Activated T-helper 1 cell treated with Interleukin-2 at 50 U/mL for 16 hours (primary cell): ENCODE results near the gene TMEM52B.

ENCODE experiments used
- DNase-seq: peaks from one replicate; pipeline ENCODE4 v3.0.0-alpha.2; 2020; ENCODE audit warnings: low read depth

Gene TMEM52B

GRCh38 chr12:10178821-10179220 is at the start of gene TMEM52B:
TMEM52B (plus strand) TSS chr12:10179032; CDS start chr12:10179575, 543 bp downstream.
- DNase-seq: no peak

DNA sequence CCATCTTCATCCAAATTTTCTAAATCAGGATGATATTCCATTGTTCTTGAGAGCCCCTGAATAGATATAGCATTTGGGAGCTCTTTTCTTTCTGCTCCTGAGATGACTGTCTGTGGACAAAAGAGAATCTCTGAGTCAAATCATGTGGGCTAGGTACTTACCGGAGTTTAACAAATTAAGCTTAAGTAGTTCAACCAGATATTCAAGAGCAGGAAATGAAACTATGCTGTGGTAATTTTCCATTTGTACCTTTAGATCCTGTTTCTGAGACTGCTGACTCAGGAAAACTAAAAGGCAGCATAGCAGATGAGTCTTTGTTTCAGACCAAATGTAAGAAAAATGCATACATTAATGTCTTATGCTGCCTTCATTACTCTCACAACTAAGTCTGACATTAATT is 48.8 kb upstream of the TMEM52B start, which contains the start of gene CLEC7A:
Gene CLEC7A (minus strand): TSS at position 158 of the 400 bp plus-strand sequence. CDS start 117 bp downstream, at position 41.
- DNase-seq: no peak

GRCh38 chr12:10131111-10131690 is 47.6 kb upstream of the TMEM52B start:
- DNase-seq: no peak

DNA sequence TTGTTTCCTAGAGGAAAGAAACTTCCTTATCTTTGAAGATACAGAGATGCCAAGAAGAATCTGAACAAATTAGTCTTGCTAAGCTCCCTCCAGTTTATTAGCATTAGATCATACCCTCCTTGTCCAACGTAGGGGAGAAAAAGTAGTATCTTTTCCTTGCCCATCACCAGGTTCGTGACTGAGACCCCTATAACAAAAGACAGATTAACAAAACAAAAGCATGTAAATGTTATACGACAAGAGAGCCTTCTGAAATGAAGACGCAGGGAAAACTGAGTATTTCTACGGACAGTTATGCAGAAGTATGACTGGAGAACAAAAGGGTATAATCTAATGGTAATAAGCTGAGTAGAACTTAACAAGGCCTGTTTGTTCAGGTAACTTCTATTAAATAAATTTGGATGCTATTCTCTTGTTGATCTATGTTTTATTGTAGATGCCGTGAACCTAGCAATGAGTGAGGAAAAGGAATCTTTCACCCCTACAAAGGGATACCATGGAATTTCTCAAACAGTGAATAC is 45.9 kb upstream of the TMEM52B start:
- no peak for DNase-seq

DNA sequence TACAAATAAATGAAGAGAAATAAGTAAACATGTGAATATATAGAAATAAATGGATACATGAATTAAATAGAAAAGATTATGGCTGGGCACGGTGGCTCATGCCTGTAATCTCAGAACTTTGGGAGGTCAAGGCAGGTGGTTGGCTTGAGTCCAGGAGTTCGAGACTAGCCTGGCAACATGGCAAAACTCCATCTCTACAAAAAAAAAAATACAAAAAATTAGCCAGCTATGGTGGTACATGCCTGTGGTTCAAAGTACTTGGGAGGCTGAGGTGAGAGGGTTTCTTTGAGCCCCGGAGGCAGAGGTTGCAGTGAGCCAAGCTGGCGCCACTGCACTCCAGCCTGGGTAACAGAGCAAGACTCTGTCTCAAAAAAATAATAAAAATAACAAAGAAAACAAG is 43.7 kb upstream of the TMEM52B start:
- no peak for DNase-seq

DNA sequence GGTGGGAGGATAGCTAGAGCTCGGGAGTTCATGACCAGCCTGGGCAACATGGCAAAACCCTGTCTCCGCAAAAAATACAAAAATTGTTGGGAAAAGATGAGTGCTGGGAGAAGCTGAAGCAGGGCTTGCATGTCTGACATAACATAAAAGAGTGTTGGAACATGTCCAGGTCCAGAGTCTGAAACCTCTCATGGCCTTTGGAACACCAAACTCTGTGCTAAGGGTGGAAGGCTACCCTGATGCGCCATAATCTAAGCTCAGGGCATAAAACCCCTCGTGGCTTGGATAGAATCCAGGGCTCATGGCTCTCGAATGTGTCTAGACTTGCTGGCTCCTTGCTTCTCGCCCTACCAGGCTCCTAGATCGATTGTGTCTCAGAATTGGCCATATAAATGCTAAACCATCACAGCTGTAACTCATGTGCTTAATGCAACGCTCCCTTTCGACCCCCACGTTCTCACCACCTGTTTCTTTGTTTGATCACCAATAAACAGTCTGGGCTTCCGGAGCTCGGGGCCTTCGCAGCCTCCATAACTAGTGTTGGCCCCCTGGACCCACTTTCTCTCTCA is 42.1 kb upstream of the TMEM52B start:
- DNase-seq: no peak

GRCh38 chr12:10140001-10140400 is 38.8 kb upstream of the TMEM52B start:
- DNase-seq: peak; percentile 1

GRCh38 chr12:10142976-10143589 is 35.7 kb upstream of the TMEM52B start:
- no peak for DNase-seq

- no peak for DNase-seq
Observed at GRCh38 chr12:10147714-10148403, 31.0 kb upstream of the TMEM52B start.

GRCh38 chr12:10151621-10152020 is 27.2 kb upstream of the TMEM52B start:
- no peak for DNase-seq

GRCh38 chr12:10153271-10154144 is 25.3 kb upstream of the TMEM52B start:
- peak; percentile 18 for DNase-seq

DNA sequence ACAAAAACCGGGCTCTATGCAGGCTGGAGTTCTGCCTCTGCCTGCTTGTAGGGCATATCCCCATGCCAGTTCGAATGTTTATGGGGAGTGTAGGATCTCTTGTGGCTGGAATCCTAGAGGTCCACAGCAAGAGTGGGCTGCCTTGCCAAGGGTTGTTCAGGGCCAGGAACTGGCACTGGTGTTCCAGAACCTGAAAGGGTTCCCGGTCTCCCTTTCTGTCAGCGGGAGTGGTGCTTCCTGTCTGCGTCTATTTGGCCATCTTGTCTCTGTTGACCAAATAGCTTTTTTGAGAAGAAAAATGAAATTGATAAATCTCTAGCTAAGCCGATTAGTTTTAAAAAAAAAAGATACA is 24.7 kb upstream of the TMEM52B start:
- DNase-seq: no peak

DNA sequence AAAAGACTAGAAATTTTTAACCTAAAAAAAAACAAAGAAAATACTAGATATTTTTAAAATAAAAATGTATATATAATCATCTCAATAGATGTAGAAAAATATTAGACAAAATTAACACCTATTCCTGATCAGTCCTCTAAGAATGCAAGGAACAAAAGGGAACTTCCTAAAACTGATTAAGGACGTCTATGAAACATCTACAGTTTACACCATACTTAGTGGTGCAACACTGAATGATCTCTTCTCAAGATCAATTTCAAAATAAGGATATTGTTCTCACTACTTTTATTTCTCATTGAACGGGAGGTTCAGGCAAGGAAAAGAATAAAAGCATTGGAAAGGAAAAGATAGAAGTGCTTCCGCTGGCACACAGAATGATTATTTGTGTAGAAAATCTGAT is 22.9 kb upstream of the TMEM52B start:
- DNase-seq: no peak

GRCh38 chr12:10158406-10158805 is 20.4 kb upstream of the TMEM52B start:
- no peak for DNase-seq

DNA sequence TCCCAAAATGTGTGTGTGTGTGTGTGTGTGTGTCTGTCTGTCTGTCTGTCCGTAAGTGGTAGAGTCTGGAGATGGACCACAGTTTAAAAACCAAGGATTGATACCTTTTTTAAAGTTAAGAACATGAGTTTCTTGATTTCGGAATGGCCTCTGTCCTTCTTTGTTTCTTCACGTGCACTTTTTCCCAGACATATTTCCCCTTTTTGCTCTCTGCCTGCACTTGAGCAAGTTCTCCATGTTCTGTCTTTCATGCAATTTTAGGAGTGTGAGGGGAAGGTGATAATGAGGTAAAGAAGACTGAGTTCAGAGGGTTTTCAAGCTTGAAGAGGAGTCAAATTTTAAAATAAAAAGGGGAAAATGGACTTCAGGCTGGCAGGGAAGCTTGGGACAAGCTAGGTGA is 19.6 kb upstream of the TMEM52B start:
- DNase-seq: no peak

DNA sequence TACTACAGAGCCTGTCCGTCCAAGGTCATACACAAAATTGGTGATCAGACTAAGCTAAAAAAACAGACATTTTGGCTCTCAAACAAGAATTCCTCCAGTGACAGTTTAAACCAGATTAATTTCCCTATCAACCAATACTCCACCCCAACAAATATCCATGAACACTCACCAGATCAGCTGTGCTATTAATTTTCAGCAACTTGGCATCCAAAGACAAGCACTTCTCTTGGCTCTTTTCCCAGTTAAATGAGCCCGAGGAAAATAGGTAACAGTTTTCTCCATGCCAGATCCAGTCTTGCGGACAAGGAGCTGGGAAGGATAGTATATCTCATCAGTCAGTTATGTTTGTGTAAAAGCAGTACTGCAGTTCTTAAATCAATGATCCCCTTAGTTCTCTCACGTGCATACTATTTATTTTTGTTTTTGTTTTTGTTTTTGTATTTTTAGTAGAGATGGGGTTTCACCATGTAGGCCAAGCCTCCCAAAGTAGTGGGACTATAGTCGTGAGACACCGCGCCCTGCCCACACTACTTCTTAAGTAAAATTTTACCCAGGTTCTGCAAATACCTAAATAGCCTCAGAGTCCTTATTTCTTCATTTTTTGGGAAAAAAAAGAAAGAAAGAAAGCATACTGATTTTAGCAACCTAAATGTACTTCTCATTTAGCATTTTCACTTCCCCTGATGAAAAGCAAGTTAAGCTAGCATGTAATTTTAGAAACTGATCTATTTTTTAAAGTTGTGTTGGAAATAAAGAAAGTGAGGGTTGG is 18.0 kb upstream of the TMEM52B start:
- DNase-seq: no peak

DNA sequence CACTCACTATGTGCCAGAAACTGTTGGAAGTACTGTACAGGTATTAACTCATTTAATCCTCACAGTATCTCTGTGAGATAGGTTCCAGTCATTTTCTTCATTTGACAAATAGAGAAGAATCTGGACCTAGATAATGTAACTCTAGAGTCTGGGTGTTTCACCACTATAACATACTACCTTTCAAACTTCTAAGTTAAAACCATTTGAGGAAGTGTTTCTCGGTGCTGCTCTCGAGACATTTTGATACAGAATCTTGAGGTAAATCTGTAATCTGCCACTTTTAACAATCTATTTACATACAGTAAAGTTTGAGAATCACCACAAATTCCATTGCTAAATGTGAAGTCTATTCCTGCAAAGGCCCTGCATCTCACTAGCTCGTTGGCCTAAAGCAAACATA is 15.7 kb upstream of the TMEM52B start:
- DNase-seq: no peak

- no peak for DNase-seq
Observed at GRCh38 chr12:10165421-10165820, 13.4 kb upstream of the TMEM52B start.

- no peak for DNase-seq
Observed at GRCh38 chr12:10167599-10167998, 11.2 kb upstream of the TMEM52B start.

- no peak for DNase-seq
Observed at GRCh38 chr12:10169104-10169503, 9.7 kb upstream of the TMEM52B start.

- DNase-seq: no peak
Observed at GRCh38 chr12:10170216-10170615, 8.6 kb upstream of the TMEM52B start.
